Midbrain (tissue), 1 donor: ENCODE measurements around the gene SCN3B.
"Not testable (repeated sequence)": the region's sequence is repeated elsewhere in the genome, so short reads cannot be mapped to it uniquely, and the experiment has no call there.

Experiments
- DNase-seq: peaks from one replicate; lab custom pipeline; 2025; lab: John Stamatoyannopoulos, UW

Gene SCN3B

GRCh38 chr11:123654566-123655081, at the start of gene SCN3B:
TSS of gene SCN3B (minus strand) at chr11:123654624. CDS start at chr11:123653801, 823 bp downstream.
- DNase-seq = peak; percentile 55

- no peak for DNase-seq
Observed at GRCh38 chr11:123702696-123703095, 48.3 kb upstream of the SCN3B start.

- DNase-seq = no peak
Observed at GRCh38 chr11:123702139-123702538, 47.7 kb upstream of the SCN3B start.

GRCh38 chr11:123700772-123701171, 46.3 kb upstream of the SCN3B start:
- DNase-seq = no peak

- DNase-seq = no peak
Observed at GRCh38 chr11:123698546-123699127, 44.2 kb upstream of the SCN3B start.

- DNase-seq = no peak
Observed at GRCh38 chr11:123696183-123696582, 41.8 kb upstream of the SCN3B start.

- no peak for DNase-seq
Observed at GRCh38 chr11:123695231-123695630, 40.8 kb upstream of the SCN3B start.

- no peak for DNase-seq
Observed at GRCh38 chr11:123694551-123694950, 40.1 kb upstream of the SCN3B start.

- no peak for DNase-seq
Observed at GRCh38 chr11:123692961-123693360, 38.5 kb upstream of the SCN3B start.

GRCh38 chr11:123690485-123690884, 36.1 kb upstream of the SCN3B start:
- no peak for DNase-seq

GRCh38 chr11:123684601-123685000, 30.2 kb upstream of the SCN3B start:
- no peak for DNase-seq

- DNase-seq = no peak
Observed at GRCh38 chr11:123683428-123684170, 29.2 kb upstream of the SCN3B start.

GRCh38 chr11:123682696-123683410, 28.4 kb upstream of the SCN3B start:
- peak; percentile 24 for DNase-seq

- no peak for DNase-seq
Observed at GRCh38 chr11:123681030-123681429, 26.6 kb upstream of the SCN3B start.

GRCh38 chr11:123678246-123678645, 23.8 kb upstream of the SCN3B start:
- DNase-seq = no peak

GRCh38 chr11:123677510-123677909, 23.1 kb upstream of the SCN3B start:
- DNase-seq = no peak

GRCh38 chr11:123674297-123674696, 19.9 kb upstream of the SCN3B start:
- no peak for DNase-seq

GRCh38 chr11:123672568-123672967, 18.1 kb upstream of the SCN3B start:
- DNase-seq = no peak

GRCh38 chr11:123671534-123671933, 17.1 kb upstream of the SCN3B start:
- no peak for DNase-seq

GRCh38 chr11:123670081-123670480, 15.7 kb upstream of the SCN3B start:
- DNase-seq = no peak

GRCh38 chr11:123665306-123665705, 10.9 kb upstream of the SCN3B start:
- no peak for DNase-seq

- not testable (repeated sequence) for DNase-seq
Observed at GRCh38 chr11:123659965-123660364, 5.5 kb upstream of the SCN3B start.

- no peak for DNase-seq
Observed at GRCh38 chr11:123659311-123659710, 4.9 kb upstream of the SCN3B start.
